ENCODE measurements around the gene EBF3. TPM values are rescaled to one million over a fixed set of nuclear protein-coding genes. Genes with fewer than 3 reads are reported as not detected.

Gene EBF3
- total RNA-seq, 1 donor from 2014 or later, result not detected

DNA sequence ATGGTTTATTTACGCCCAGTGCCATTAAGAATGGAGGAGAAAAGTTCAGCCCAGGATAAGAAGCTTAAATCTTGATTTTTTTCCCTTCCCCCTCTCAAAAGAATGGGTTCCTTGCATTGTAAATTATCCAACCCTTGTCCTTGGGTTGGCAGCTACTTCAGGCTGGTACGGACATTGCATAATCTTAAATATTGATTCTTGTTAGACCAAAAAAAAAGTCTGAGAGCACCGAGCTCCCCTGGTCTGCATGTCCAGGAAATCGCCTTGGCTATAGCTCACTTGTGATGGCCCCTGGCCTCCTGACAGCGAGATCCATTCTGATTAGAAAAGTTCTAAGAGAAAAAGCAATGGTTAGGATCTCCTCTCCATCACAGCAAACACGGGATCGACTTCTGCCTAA lies 151.7 kb downstream of the EBF3 start:
- ATAC-seq, result peak; percentile 58
- no peak for DNase-seq (ENCODE audit: low spot score)

DNA sequence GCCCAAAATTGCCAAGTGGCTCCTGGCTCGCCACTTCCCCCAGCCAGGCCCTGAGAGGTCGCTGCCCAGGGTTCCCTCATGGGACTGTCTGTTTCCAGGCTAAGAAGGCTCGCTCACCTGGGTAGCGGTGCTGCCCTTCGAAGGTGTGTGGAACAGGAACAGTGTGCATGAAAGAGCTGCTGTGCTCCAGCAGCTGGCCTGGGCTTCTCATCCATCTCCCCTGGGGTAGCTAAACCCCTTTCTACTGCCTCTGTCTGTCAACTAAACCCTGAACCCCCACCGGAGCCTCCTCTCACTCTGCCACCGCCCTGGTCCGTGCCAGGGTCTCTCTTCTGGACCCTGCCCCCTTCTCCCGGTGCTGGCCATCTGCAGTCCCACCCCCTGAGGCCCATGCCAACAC lies 152.9 kb downstream of the EBF3 start:
- DNase-seq (ENCODE audit: low spot score) (no peak), ATAC-seq (no peak)

DNA sequence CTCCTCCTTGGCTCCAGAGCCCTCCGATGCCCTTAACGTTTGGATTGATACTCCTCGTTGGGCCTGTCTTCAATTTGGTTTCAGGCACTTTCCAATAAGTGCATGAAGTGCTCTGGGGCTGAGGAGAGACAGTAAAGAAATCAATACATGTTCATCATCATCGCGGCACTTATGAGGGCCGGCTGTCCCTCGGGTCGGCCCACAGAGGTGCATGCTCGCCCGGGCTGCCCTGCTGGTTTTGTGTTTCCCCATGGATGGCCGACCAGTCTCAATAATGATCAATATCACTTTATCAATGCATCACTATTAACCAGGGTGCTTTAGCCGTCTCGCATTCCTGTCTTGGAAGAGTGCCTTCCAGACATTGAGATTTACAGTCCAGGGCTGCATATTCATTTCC lies 154.2 kb downstream of the EBF3 start:
- no peak for DNase-seq (ENCODE audit: low spot score)
- ATAC-seq, result no peak

DNA sequence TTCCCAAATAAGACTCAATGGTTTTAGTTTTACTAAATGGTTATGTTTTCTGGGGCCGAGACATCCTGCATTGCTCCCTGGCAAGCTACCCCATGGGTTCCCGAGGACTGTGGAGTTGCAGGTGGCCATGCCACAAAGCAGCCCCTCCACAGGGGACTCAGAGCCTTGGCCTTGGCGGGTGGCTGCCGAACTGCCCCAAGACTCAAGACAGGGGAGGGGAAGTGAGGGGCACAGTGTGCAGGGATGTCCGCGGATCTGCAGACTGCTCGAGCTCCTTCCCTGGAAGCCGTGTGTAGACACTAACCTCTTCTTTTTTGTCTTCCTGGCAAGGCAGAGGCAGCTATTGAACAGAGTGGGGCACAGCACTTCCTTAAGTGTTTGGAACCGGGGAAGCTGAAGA lies 154.6 kb downstream of the EBF3 start:
- DNase-seq (ENCODE audit: low spot score) (no peak), ATAC-seq (no peak)

DNA sequence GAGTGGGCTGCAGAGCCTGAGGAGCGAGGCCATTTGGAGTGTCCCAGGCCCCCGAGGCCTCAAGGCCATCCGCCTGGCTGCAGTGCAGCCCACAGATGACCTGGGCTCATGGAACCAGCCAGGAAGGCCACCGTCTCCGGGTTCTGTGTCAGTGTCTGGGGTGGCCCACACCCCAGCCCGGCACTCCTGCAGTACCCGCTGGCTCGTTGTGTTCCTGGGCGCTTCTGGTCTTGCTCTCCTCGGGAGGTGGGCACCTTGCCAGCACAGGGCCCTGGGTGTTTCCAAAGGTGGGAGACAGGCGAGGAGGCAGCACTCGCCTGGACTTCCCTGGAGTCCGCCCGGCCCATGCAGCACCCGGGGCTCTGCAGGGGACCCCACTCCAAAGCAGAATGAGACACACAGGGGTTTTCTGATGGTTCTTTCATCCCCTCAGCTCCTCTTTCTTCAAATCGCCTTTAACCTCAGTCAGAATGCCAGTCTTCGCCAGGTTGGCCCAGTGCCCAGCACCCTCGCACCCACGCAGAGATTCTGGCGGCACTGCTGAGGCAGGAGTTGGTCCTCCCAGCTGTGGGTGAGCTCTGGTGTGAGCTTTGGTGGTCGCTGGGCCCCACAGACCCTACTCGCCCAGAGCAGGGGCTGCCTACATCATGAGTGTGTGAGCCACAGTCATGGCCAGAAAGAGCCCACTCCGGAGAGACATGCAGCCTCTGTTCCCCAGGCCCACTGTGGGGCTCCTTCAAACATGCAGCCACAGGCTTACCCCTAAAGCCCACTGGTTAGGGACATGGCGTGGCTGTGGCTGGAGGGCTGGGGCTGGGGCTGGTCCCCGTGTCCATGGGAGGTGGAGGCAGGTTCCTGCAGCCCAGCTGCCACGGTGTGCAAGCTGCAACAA lies 155.7 kb downstream of the EBF3 start:
- no peak for ATAC-seq
- DNase-seq (ENCODE audit: low spot score), result no peak

DNA sequence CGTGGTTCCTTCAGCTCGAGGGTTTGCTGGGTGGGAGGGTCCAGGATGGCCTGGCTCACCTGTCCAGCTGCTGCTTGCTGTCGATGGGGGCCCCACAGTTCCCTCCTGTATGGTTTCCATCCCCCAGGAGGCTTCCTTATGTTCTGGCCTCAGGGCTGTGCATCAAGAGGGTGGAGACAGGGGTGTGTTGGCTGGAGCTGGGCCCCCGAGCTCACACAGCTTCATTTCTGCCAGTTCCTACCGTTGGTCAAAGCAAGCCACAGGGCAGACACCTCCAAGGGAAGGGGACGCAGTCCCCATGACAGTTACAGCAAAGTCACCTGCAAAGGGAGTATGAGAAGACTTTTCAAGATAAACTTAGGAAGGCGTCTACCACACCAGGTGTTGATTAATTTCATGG lies 156.9 kb downstream of the EBF3 start:
- no peak for ATAC-seq

DNA sequence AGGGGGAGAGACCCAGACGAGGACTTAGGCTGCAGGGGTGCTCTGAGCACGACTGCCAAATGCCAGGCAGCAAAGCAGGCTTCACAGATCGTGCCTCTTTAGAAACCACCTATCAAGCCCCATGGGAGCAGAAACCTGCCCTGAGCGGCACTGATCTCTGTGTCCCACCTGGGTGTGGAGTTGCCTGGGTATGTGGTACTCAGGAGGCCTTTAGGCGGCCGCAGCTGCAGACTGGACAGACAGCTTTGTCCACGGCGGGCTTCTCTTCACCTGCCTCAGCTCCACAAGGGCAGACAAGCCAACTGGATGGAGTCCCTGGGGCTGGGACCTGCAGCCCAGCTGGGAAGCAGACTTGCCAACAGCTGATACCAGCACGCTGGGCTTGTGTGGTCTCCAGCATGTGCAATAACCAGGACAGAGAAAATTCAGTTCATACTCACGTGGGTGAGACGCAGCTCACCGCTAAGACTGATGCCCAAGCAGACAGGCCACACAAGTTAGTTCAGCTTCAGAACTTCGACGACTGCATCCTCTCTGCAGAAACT lies 163.2 kb downstream of the EBF3 start:
- ATAC-seq (no peak), DNase-seq (ENCODE audit: low spot score) (peak; percentile 35)

More for the DNA sequence above, 156.9 kb downstream of the EBF3 start:
- no peak for DNase-seq (ENCODE audit: low spot score)

DNA sequence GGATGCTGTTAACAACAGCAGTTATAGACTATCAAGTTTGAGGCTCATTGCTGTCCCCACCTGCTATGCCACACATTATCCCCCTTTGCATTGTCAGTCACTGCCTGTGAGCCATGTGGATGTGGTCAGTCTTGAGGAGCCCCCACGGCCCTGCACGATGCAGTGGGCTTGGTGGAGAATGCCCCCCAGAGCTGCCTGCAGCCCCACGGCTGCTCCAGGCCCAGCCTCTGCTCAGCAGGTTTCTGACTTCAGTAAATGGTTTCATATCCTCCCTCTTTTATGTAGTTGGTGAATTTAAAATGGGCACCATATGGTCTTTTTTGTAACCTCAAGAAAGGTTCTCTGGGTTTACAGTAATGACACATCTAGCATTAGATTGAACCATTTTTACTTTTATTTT lies 164.1 kb downstream of the EBF3 start:
- DNase-seq (ENCODE audit: low spot score) (peak; percentile 11), ATAC-seq (no peak)

DNA sequence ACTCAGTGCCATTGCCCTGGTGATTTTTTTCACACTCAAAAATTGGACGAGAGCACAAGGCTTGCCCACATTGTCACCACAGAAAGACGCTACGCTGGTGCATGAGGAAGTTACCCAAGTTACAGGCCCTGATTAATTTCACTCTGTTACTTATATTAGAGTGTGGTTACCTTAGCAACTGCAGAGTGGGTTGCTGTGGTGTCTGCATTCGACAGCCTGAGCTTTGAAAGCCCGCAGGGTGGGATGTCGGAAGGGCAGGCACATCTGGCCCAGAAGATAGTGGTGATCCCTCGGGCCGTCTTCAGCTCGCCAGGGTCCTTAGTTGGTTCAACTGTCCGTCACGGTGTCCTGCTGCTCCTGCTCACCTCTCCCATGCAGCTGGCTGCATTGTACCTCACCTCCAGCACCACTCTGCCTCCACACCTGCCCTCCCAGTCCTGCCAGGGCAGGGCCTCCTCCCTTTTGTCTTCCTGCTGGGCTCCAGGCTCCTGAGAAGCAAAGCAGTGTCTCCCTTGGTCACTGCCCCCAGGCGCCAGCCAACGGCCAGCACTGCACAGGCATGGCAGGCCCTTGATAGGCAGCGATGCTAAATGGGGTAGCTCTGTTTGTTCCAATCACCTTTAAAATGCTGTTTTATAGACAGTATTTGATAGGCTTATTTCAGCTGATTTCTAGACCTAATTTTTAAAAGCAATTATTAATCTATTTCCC lies 167.2 kb downstream of the EBF3 start:
- no peak for ATAC-seq
- no peak for DNase-seq (ENCODE audit: low spot score)

DNA sequence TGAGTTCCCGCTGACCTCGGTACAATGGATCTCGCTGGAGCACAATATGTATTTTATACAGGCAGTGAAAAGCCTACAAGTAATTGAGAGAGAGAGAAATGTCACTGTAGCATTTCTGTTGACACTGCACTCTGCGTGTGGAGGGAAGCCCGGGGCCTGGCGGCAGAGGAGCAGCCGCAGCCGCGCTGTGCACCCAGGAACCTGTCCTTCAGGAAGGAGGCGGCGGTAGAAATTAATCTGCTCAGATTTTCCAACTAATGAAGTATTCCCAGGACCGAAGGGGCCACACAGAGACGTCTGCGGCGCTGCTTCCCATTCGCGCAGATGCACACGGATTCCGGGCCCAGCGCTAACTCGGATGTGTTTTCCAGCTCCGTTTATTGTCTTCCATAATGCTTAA lies 170.1 kb downstream of the EBF3 start:
- ATAC-seq, result no peak
- DNase-seq (ENCODE audit: low spot score), result no peak

DNA sequence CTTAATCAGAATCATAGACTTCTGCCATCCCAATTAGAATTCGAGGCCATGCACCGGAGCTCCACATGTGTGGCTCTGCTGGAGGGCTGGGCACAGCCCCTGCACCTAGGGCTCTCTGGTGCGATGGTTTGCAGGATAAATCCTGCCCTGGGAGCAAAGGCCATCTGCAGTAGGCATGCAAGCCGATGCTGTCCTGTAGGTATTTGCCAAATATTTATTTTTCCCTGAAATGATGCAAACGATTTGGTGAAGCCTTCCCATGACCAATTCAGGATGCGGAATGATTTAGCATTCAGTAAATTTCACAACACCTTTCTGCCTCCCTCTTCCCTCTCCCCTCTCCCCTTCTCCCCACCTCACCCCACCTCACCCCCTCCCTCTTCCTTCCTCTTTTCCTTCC lies 170.6 kb downstream of the EBF3 start:
- DNase-seq (ENCODE audit: low spot score) (no peak), ATAC-seq (peak; percentile 58)

DNA sequence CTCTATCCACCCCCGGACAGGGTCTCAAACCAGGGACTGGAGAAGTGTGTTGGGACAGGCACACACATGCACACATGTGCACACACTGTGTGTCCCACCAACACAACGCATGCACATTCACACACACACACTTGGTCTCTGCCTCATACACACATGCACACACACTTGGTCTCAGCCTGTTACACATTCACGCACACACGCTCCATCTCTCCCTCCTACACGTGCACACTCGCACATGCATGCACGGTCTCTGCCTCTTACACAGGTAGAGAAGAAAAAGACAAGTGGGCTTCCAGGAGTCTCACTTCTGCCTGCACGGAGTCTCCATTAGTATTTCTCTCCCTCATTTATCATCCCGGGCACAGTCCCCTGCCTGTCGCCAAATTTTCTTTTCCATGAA lies 171.2 kb downstream of the EBF3 start:
- DNase-seq (ENCODE audit: low spot score), result no peak
- ATAC-seq, result no peak

DNA sequence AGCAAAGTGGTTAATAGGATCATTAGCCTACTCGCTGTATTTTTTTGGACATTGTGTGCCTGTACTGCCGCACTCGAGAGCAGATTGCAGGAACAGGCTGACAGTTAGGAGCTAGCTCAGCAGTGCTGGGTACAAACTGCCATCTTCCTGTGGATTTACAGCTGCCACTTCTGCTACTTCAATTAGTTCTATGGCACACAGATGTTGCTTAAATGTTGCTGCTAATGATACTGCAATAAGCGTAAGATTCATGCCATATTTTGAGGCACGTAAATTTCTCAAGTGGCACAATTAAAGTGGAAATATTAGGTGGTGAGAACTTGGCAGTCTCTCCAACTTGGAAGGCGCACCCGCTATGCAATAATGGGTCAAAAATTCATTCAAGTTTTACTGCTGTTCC lies 171.9 kb downstream of the EBF3 start:
- DNase-seq (ENCODE audit: low spot score), result no peak
- ATAC-seq, result no peak

DNA sequence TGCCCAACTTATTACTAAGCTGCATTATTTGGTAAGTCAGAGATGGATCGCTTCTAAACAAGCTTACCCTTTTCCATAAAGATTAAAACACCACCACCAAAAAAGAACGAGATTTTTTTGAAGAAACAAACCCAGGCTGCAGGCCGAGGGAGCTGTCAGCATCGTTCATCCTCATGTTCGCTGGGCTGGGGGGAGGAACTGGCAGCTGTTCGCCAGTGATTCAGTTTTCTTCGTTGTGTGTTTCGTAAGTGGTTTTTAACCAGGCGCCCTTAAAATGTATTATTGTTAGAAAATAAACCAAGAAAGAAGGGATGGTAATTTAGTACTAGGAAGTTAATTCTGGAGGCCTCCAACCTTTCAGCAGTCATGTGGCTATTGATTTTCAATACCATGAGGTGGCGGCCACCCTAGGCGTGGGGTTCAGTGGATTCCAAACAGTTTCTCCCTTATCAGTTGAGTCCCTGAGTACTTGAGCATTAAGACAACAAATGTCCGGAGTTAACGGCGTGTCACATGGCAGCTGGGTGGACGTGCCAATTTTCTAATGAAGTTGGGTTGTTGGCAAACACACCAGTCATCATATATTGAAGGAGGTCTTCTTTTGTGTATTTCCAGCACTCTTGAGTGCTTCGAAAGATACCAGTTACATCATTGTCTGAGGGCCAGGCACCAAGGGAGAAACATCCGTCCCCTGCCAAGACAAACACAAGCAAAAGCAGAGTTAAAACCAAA lies 173.2 kb downstream of the EBF3 start:
- ATAC-seq (no peak), DNase-seq (ENCODE audit: low spot score) (no peak)

DNA sequence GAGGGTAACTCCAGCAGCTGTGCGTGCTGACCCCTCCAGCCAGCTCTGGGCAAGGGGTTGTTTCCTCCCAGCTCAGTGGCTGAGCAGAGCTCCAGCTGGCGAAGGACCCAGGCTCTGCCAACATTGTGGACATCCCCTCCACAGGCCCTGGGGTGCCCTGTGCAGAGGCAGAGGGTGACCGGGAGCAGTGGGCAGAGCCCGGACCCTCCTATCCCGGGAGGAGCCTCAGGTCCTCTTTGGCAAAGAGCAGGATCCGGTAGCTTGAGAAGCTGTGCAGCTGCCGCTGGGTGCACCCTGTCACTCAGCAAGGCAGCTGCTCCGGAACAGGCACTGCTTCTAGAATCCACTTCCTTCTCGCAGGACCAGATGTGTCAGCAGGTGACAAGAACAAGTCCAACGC lies 175.9 kb downstream of the EBF3 start:
- DNase-seq (ENCODE audit: low spot score) (no peak), ATAC-seq (no peak)

DNA sequence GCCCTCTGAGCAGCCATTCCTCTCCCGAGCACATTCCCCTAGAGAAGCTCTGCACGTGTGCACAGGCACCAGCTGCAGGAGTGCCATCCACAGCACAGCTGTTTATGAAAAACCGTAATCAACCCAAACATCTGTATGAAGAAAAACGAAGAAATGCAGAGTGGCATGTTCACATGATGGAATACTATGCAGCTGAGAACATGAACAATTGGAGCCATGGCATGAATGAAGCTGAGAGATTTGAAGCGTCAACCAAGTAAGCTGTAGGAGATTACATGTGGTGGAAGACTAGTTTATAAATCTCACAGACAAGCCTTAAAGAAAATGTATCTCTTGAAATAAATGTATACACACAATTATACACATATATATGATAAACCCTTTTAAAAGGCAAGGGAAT lies 176.5 kb downstream of the EBF3 start:
- ATAC-seq (no peak), DNase-seq (ENCODE audit: low spot score) (no peak)

DNA sequence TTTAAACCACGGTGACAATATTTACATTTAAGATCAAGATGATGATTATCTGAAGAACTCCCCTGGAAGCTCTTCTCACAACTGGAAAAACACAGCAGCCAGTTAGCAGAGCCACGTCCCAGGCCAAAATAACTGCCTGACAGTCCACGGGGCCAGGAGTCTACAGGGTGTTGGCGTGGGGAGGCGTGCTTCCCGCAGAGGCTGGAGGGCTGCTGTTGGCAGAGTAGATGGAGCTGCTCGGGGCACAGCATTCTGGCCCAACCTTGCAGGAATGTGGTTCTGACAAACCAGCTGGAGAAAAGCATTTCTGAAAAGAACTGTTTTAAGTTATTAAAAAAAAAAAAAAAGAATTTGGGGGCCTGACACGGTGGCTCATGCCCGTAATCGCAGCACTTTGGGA lies 177.9 kb downstream of the EBF3 start:
- no peak for DNase-seq (ENCODE audit: low spot score)
- ATAC-seq, result no peak

DNA sequence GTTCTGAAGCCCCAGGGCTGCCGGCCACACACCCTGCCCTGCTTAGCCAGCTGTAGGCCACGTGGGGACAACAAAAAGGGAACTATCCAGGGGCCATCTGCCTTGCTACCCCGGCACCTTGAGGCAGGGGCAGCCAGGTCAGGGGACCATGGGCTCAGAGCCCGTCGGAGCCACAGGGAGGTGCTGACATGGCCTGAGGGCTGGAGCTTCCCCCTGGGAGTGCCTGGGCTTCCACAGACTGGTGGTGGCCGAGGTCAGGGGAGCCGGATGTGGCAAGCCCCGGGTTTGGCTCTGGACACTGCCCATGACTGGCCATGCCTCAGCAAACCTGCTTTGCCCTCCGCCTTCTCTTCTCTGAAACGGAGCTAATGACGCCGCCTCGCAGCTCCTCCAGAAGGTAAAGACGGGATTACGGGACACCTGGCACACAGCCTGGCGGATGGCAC lies 178.5 kb downstream of the EBF3 start:
- no peak for DNase-seq (ENCODE audit: low spot score)
- ATAC-seq, result peak; percentile 34

All from left lobe of liver (tissue), 2 donors.